Endometrial microvascular endothelial cells (primary cell): ENCODE measurements around the gene MYO1E. TPM values are rescaled to one million over a fixed set of nuclear protein-coding genes. Genes with fewer than 3 reads are reported as not detected.

ENCODE experiments used
- in situ Hi-C: cut with HindIII; loops from 2 replicates; pipeline ENCODE4 v1.10.0; 2017; ENCODE audit warnings: low sequenced_read_pairs, low pct_unique_long_range_greater_than_20kb; ENCODE audit errors: inconsistent ontology term
- total RNA-seq: library from RNA; depleted of rRNA; stranded (reverse); fragments of >200 nt; gene quantifications from one replicate; pipeline ENCODE4 v1.2.3, GENCODE V29; 2015; ENCODE audit errors: inconsistent ontology term

The MYO1E gene
- total RNA-seq, 1 donor from 2014 or later, result 120 TPM

DNA sequence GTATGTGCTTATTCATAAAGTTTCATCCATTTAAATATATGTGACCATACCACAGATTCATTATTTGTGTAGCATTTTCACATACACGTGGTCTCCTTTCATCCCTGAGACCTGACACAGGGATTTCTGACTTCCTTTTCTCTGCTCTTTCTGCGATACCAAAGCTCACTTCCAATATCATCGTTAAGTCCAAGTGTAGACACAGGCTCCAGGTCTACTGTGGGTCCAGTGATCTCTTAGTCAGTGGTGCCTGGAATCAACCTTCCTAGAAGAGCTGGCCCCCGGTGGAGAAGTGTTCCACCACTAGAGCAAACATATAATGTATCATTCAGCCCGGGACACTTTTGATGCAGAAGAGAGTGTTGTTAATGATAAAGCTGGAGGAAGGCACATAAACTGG, 93.6 kb downstream of the MYO1E start:
- in situ Hi-C loops, result no loop called here

DNA sequence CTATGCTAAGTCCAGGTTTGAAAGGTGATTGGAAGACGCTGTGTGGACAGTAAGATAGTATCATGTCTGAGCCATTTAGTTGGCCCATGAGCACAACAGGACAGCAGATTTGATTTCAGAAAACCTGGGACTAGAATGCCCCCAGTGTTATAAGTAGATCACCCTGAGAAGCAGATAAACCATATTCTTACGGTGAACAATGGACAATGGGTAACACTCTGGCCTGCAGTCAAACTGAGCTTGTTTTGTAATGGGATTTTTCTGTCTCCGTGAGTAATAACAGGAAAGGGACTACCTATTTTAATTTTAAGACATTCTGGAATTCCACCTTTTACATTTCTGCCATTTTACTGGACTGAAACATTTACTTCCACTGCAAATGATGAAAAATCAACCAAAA, 94.6 kb downstream of the MYO1E start:
- in situ Hi-C loops, result no loop called here

DNA sequence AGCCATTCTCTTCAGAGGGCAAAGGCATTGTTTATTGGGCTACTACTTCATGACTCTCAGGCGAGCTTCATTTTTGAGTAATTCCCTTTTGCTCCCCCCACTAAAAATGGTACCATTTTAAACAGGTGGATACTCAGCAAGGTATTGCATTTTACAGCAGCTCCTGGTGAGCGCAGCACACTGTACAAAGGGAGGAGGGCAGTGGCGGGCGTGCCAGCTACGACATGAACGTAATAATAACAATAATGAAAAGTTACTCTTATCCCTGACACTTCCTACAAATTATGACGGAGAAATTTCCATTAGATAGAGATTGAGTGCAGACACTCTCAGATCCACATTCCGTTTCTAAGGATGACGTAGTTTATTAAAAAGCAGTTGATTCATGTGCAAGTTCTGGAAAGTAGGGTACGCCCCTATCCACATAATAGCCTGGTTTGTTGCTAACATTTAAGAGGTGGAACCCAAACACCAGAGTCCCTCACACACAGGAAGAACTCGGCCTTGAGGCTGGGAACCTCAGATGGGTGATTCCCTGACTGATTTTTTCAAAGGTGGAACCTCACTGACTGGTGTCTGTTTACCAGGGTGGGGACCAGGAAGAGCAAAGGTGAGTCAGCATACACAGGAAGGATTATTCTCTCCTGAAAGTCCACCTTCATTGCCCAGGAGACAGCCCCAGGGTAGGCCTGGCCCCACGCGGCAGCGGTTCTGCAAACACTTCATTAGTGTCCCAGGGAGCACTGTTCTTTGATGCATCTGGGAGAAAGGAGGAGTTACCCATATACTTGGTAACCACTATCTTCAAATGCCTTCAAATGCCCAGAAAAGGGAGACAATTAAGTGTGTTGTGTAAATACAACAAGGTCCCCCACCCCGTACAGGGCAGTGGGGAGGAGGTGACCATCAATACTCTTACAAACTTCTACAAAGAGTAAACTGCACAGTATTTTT, 96.2 kb downstream of the MYO1E start:
- in situ Hi-C loops, result no loop called here

DNA sequence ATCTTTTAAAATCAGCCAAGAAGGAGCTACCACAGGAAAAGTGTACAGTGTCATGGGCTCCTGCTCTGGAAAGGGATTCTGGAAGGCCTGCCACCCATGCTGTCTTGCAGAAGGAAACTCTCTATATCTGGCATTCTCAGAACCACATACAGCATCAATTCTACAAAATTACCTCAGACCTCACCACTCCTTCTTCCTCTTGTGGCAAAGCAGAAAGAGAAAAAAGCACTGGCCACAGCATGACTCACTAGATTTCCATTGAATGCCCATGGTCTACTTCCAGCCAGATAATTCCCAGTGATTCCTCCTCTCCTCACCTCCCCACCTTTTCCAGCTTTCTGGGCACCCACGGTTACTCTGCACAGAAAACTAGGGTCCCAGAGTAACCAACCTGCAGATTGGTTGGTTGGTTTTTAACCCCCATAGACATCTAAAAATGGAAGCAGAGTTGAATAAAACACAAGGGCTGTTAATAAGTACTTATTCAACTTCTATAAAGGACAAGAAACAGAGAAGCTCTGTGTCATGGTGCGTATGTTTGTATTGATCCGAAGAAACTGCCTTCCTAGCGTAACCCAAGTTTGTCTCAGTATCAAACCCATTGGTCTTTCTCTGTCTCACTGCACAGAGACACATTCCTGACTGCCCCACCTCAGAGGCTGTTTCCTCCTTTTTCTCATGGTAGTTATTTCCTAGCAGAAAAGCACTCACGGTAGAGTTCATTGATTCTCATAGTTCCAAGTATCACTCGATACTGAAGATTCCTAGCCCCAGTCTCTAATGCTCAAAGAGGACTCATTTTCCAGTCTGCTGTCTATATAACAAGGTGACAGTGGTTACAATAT, 98.3 kb downstream of the MYO1E start:
- in situ Hi-C loops, result no loop called here

DNA sequence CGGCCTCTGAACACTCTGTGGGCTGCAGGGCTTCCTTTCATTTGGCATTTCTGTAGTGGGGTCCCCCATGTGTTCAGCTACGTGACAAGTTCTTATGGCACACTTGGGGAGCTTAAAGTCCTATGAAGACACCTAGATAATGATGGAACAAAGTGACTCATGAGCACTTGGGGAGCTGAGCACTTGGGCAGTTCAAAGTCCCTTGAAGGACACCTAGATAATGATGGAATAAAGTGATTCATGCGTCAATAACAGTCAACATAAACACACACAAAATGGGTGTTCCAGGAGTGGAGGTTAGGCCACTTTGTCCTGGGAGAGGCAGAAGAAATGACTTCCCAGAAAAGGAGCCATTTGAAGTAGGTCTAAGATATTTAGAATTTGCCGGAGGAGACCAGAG, 99.4 kb downstream of the MYO1E start:
- in situ Hi-C loops, result no loop called here

DNA sequence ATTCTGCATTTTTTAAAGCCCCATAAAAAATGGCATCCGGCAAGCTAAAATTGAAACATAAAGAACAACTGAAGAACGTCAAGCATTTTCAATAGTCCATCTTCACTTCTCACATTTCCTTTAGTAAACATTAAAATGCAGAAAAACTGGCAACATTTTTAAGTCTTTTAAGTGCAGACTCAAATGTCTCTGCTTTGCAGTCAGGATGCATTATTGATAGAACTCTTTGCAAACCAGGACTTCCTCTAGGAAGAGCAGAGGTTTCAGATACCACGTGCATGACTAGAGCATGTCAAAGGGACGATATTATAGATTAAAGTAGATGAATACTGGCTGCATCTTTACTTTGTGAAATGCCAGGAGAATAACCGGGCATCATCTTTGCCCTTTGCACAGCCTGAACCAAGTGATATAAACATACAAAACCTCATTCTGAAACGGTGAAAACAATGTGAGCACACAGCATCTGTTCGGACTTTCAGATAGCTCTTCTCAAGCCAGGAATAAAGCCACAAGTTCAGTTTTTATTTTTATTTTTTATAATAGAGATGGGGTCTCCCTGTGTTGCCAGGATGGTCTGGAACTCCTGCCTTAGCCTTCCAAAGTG, 101.0 kb downstream of the MYO1E start:
- in situ Hi-C loops, result no loop called here

DNA sequence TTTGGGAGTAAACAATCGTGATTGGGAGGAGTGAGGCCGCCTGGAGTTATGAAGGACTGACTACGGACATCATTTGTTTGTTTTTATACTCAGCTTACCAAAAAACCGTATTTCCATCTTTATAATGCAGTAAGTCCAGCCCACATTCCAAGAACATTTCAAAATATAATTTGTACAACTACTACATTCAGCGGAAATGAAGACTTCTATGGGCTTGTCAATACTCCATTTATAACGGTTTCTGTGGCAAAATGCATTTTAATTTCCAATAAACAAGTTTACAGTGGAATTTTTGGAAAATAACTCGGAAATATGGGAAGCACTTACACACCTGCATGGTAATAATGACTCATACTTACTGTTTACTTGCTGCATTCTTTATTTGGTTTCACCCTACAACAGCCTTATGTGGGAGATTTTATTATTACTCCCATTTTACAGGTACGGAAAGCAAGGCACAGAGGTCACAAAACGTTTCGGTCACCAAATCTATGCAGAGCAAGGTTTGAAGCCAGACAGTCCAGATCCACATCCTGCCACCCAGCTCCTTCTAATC, 103.7 kb downstream of the MYO1E start:
- in situ Hi-C loops, result no loop called here

DNA sequence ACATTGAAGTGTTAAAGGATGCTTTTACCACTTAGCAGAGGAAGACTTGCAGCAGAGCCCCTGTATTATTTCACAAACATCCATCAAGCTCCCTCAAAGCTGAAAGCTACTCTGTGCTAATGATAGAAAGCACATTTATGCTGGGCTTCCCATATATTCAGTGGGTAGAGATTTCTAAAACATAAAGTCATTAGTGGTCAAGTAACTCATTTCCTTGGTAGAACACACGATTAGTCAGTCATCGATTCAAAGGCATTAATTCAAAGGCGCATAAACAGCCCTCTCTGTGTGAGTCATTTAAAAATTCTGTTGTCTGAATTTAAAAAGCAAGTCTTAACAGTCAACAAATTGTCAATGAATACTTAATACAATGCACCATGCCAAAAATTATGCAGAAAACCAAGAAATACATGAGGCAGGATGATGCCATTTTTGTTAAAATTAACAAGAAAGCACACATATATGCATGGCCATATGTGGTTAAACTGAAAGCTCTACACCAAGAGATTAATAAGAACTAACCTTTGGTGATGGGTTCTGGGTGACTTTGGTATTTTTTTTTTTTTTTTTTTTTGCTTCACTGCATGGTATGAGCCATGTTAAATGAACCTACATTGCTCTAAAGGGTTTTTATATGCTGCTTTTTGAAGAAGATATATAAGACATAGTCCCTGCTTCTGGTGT, 104.4 kb downstream of the MYO1E start:
- in situ Hi-C loops, result no loop called here

DNA sequence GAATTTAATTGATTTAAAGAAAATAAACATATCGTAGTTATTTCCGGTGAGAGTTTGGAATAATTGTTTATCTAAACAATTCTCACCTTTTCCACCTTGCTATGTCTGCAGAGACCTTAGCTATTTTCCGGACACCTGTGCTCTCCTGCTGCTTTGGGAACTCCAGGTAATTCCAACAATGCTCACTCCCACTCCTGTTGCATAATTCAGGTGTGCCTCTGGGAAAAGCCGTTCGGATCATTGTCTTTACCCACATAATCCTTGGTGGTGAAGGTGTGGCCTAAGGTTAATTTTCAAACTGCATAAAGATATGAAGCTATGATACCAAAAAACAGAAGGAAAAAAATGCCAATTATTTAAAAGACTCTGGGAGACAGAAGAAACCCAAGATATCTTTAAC, 106.6 kb downstream of the MYO1E start:
- in situ Hi-C loops, result no loop called here

DNA sequence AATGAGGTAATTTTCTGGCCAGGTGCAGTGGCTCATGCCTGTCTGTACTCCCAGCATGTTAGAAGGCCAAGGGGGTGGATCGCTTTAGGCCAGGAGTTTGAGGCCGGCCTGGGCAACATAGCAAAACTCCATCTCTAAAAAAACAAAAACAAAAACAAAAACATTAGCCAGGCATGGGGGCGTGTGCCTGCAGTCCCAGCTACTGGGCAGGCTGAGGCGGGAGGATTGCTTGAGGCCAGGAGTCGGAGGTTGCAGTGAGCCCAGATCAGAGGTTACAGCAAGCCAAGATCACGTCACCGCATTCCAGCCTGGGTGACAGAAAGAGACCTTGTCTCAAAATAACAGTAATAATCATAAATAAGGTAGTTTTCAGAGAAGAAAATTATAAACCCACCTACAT, 110.4 kb downstream of the MYO1E start:
- in situ Hi-C loops, result no loop called here

DNA sequence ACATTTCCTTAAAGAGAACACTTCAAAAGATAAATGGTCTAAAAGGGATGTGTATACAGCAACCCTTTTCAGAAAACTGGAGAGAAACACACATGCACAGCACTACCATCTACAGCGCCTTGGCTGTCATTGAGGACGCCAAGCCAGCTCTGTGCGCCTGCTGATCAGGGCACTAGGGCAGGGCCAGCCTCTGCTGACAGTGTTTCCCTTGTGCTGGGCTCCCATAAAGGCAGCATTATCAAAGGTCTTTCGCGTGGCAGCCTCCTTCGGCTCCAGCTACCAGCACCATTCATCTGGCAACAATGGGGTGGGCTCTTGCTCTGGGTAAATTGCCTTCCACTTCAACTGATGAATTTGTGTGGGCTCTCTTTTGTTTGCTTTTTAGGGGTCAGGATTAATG, 112.6 kb downstream of the MYO1E start:
- in situ Hi-C loops, result no loop called here

DNA sequence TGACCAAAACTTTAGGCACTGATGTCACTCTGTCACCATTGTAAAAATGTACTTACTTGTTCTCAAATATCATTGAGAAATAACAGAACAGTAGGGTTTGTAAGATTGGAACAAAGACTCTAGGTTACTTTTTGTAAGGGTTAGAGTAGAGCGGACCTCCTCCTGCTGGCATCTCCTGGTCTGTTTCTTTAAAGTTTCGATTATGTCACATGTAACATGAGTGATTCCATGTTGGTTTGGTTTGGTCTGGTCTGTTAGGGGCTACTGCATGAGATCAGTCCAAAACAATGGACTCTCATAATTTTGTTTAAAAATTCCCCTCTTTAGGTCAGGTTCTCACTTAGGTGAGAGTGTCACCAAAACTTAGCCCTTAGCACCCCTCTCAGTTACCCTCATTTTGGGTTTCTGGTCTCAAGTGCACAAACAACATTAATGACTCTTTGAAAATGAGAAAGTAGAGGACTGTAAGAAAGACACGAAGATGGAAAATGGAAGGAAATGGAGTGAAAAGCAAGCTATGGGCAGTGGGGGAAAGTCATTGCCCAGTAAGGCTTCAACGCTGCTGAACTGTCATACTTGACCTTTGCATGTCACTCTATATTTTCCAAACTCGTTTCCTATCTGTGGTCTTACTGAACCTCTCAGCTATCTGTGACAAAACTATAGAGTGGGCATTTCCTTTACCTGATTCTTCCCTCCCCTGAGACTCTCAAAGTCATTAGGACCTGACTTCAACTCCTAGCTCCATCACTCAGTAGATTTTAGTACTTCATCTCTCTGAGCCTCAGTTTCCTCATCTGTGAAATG, 113.3 kb downstream of the MYO1E start:
- in situ Hi-C loops, result no loop called here

DNA sequence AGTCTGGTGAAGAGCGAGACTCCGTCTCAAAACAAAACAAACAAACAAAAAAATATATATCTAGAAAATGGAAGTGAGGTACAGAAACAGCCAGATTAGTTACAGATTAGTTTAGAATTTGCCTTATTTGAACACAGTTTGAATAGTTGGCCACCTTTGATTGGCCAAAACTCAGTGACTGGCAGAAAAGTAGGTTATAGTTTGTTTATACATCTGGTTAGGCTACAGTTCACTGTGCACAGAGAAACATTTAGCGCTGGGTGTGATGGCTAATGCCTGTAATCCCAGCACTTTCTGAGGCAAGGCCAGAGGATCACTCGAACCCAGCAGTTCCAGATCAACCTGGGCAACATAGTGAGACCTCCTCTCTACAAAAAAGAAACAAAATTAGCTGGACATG, 114.4 kb downstream of the MYO1E start:
- in situ Hi-C loops, result no loop called here

DNA sequence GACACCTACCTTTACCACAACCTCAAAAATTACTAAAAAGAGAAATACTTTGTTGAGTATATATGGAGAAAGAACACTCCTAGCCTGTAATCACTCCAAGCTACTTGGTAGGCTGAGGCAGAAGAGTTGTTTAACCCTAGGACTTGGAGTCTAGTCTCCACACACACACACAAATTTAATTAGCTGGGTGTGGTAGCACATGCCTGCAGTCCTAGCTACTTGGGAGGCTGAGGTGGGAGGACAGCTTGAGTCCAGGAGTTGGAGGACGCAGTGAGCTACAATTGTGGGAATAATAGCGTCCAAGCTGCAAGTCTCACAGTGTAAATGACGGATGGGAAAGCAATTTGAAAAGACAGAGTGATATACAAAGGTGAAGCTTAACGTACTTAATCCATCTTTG, 115.5 kb downstream of the MYO1E start:
- in situ Hi-C loops, result no loop called here

DNA sequence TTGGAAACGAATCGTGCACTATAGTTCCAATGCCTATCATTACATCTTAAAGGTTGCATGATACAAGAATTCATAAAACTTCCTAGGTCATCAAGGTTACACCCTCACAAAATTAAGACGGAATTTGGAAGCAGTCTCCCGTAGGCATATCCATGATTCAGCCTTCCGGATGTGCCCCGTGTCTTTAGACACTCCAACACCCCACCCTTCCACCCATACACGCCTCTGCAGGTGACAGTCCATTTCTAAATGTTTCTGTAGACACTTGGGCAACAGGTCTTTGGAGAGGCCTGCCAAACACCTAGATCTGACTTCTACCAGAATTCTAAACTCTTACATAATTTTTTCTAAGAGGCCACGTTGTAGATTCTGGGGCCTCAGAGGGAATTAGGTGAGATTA, 116.2 kb downstream of the MYO1E start:
- in situ Hi-C loops, result no loop called here

DNA sequence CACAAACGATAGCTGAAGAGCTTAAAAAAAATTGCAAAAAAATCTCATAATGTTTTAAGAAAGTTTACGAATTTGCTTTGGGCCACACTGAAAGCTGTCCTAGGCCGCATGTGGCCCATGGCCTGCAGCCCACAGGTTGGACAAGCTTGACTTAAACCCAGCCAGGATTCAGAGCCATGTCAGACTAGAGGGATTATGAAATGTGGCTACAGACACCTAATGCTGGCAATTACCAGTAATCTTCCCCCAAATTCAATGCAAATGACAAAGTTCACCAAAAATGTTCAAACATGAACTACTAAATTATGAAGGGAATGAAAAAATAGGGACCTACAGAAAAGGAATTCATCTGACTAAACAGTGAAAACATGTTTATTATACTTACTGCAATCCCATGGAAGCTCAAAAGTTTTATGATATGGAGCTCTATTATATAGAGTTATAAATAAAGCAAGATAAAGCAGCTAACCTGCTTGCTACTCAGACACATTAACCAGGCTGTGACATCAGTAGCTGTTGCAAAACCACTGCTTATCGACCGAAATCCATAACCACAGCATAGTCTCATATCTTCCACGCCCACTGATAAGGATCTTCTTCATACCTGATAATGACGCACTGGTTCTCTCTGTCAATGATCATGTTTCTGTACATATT, 116.9 kb downstream of the MYO1E start:
- in situ Hi-C loops, result no loop called here

DNA sequence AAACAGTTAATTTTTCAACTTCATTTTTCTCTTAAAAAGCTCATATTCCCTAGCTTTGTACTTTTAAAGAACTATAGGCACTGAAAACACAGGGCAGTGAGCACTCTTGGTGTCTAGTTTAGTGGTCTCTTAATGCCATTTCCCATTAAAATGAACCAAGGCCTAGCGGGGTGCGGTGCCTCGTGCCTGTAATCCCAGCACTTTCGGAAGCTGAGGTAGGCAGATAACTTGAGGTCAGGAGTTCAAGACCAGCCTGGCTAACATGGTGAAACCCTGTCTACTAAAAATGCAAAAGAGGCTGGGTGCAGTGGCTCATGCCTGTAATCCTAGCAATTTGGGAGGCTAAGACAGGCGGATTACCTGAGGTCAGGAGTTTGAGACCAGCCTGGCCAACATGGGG, 120.5 kb downstream of the MYO1E start:
- in situ Hi-C loops, result no loop called here
